ENCODE data around the gene NUP188. TPM values are rescaled to one million over a fixed set of nuclear protein-coding genes. Genes with fewer than 3 reads are reported as not detected.
"Not testable (repeated sequence)": the region's sequence is repeated elsewhere in the genome, so short reads cannot be mapped to it uniquely, and the experiment has no call there.

NUP188 gene
- total RNA-seq, 1 donor from 2014 or later = 38.3 TPM

- DNase-seq (ENCODE audit: low read depth) = no peak
These were observed 30.8 kb upstream of the NUP188 start for GRCh38 chr9:128916745-128917144.

- no peak for DNase-seq (ENCODE audit: low read depth)
These were observed 30.2 kb upstream of the NUP188 start for GRCh38 chr9:128917151-128917849.

GRCh38 chr9:128918921-128919320 lies 28.6 kb upstream of the NUP188 start:
- DNase-seq (ENCODE audit: low read depth) = no peak

- no peak for DNase-seq (ENCODE audit: low read depth)
These were observed 28.0 kb upstream of the NUP188 start for GRCh38 chr9:128919402-128920089.

GRCh38 chr9:128920381-128921058 lies 27.0 kb upstream of the NUP188 start, which contains the start of gene PHYHD1:
Gene PHYHD1 (plus strand): TSS chr9:128920982. CDS start chr9:128922324, 1,342 bp downstream.
- no peak for DNase-seq (ENCODE audit: low read depth)

GRCh38 chr9:128921881-128922763 lies 25.4 kb upstream of the NUP188 start:
- peak; percentile 59 for DNase-seq (ENCODE audit: low read depth)

- no peak for DNase-seq (ENCODE audit: low read depth)
These were observed 24.0 kb upstream of the NUP188 start for GRCh38 chr9:128923493-128923883.

GRCh38 chr9:128927731-128928411 lies 19.6 kb upstream of the NUP188 start:
- DNase-seq (ENCODE audit: low read depth) = peak; percentile 16

- no peak for DNase-seq (ENCODE audit: low read depth)
These were observed 18.9 kb upstream of the NUP188 start for GRCh38 chr9:128928624-128929023.

GRCh38 chr9:128929560-128929959 lies 17.9 kb upstream of the NUP188 start:
- DNase-seq (ENCODE audit: low read depth) = no peak

- DNase-seq (ENCODE audit: low read depth) = no peak
These were observed 13.8 kb upstream of the NUP188 start for GRCh38 chr9:128933731-128934130.

- DNase-seq (ENCODE audit: low read depth) = no peak
These were observed 11.2 kb upstream of the NUP188 start for GRCh38 chr9:128936171-128936865.

- no peak for DNase-seq (ENCODE audit: low read depth)
These were observed 10.0 kb upstream of the NUP188 start for GRCh38 chr9:128937310-128938165.

- no peak for DNase-seq (ENCODE audit: low read depth)
These were observed 7.1 kb upstream of the NUP188 start for GRCh38 chr9:128940271-128940921.

GRCh38 chr9:128940946-128941755 lies 6.3 kb upstream of the NUP188 start:
- no peak for DNase-seq (ENCODE audit: low read depth)

GRCh38 chr9:128943832-128944620 lies 3.5 kb upstream of the NUP188 start:
- DNase-seq (ENCODE audit: low read depth) = no peak

- not testable (repeated sequence) for DNase-seq (ENCODE audit: low read depth)
These were observed 2.5 kb upstream of the NUP188 start for GRCh38 chr9:128944966-128945365.

Data from renal cortical epithelial cell (primary cell).